Endothelial cell of umbilical vein (primary cell): ENCODE data around the gene ARHGEF7. TPM values are rescaled to one million over a fixed set of nuclear protein-coding genes. Genes with fewer than 3 reads are reported as not detected.

Source experiments
- BruUV-seq: library from RNA; stranded (reverse); fragments of 400-500 nt; replicated peaks from 2 replicates; lab custom pipeline; 2021; lab: Mats Ljungman, UMichigan
- CTCF ChIA-PET: fragments of 300-600, 350-600 bp; sonication (Branson Sonifier 250); formaldehyde crosslinking; loops from one replicate; lab custom pipeline; 2021; ENCODE audit warnings: antibody characterized with exemption, inconsistent platforms; lab: Charles Lee
- POLR2A ChIA-PET: fragments of 300-600, 350-600 bp; sonication (Branson Sonifier 250); formaldehyde crosslinking; loops from one replicate; lab custom pipeline; 2021; ENCODE audit warnings: antibody characterized with exemption, inconsistent platforms; lab: Charles Lee
- DNase-seq: peaks from one replicate; pipeline ENCODE4 v3.0.0-alpha.2; 2011; ENCODE audit warnings: low read depth, low spot score
- FAIRE-seq: peaks from 2 replicates; lab custom pipeline; 2011; peaks lifted over from hg19 to GRCh38; lab: Jason Lieb, UNC
- H2AFZ ChIP-seq: 2 replicates; pipeline ENCODE4 v1.6.0; 2012; ENCODE audit warnings: low read depth, low read length, control low read depth, inconsistent platforms
- H3K27ac ChIP-seq: 2 replicates; pipeline ENCODE4 v1.5.1; 2011; ENCODE audit warnings: low read depth, mild to moderate bottlenecking, control low read depth, low read length, moderate library complexity; ENCODE audit not compliant: insufficient read depth
- H3K27me3 ChIP-seq, 2 experiments: 2 replicates each; pipeline versions ENCODE4 v1.6.0 to v1.6.1; 2011; ENCODE audit warnings: low read length in 2 of 2, mixed read lengths in 1 of 2; ENCODE audit not compliant: control insufficient read depth in 2 of 2, insufficient read depth in 2 of 2
- H3K36me3 ChIP-seq, 2 experiments: 2 replicates in 1 of 2; 3 replicates in 1 of 2; pipeline ENCODE4 v1.5.1; 2011; ENCODE audit warnings: low read length in 2 of 2, mild to moderate bottlenecking in 1 of 2, moderate library complexity in 1 of 2; ENCODE audit not compliant: control insufficient read depth in 2 of 2, insufficient read depth in 2 of 2; ENCODE audit errors: extremely low read depth in 1 of 2
- H3K4me1 ChIP-seq: 3 replicates; pipeline ENCODE4 v1.5.1; 2011; ENCODE audit warnings: mild to moderate bottlenecking, low read length; ENCODE audit not compliant: control insufficient read depth, insufficient read depth; ENCODE audit errors: extremely low read depth
- H3K4me2 ChIP-seq: 2 replicates; pipeline ENCODE4 v1.6.1; 2011; ENCODE audit warnings: low read length, control low read depth, mixed read lengths; ENCODE audit not compliant: insufficient read depth
- H3K4me3 ChIP-seq, 3 experiments: fragments of 200-600 bp in 1 of 3; sonication (generic), shearing (Covaris generic) in 1 of 3; replicated peaks in 1 of 3; 2 replicates each; pipeline ENCODE4 v1.5.1; 2011 to 2016; ENCODE audit warnings: control low read depth in 3 of 3, low read length in 3 of 3, mild to moderate bottlenecking in 2 of 3, inconsistent platforms in 1 of 3, low read depth in 1 of 3, moderate library complexity in 1 of 3; ENCODE audit not compliant: insufficient read depth in 1 of 3
- H3K79me2 ChIP-seq: 2 replicates; pipeline ENCODE4 v1.6.0; 2012; ENCODE audit warnings: low read length, inconsistent platforms; ENCODE audit not compliant: control insufficient read depth, insufficient read depth
- H3K9ac ChIP-seq: replicated peaks from 2 replicates; pipeline ENCODE3; 2011; ENCODE audit warnings: low read length, control low read depth; ENCODE audit not compliant: insufficient read depth; ENCODE audit errors: extremely low read depth
- H3K9me1 ChIP-seq: replicated peaks from 3 replicates; pipeline ENCODE4 v1.6.0; 2011; ENCODE audit warnings: mild to moderate bottlenecking, low read length; ENCODE audit not compliant: control insufficient read depth, insufficient read depth; ENCODE audit errors: extremely low read depth
- H3K9me3 ChIP-seq: replicated peaks from 2 replicates; pipeline ENCODE4 v1.5.1; 2012; ENCODE audit warnings: low read length, inconsistent platforms; ENCODE audit not compliant: control insufficient read depth, insufficient read depth
- H4K20me1 ChIP-seq: replicated peaks from 2 replicates; pipeline ENCODE3; 2011; ENCODE audit warnings: mild to moderate bottlenecking, low read length; ENCODE audit not compliant: control insufficient read depth, insufficient read depth; ENCODE audit errors: extremely low read depth
- EZH2 ChIP-seq: IDR thresholded peaks from 2 replicates; pipeline ENCODE4 v1.6.1; 2012; ENCODE audit warnings: borderline replicate concordance, low read depth, mild to moderate bottlenecking, moderate library complexity, low read length, inconsistent platforms; ENCODE audit not compliant: severe bottlenecking
- FOS ChIP-seq: IDR thresholded peaks from 2 replicates; pipeline ENCODE4 v1.6.1; 2011; ENCODE audit warnings: mild to moderate bottlenecking, low read length, moderate library complexity, borderline replicate concordance; ENCODE audit not compliant: insufficient read depth
- GATA2 ChIP-seq: IDR thresholded peaks from 2 replicates; pipeline ENCODE4 v1.7.0; 2011; ENCODE audit warnings: low read depth, mild to moderate bottlenecking, moderate library complexity, mixed read lengths, low read length; ENCODE audit not compliant: insufficient read length, insufficient read depth
- JUN ChIP-seq: IDR thresholded peaks from 2 replicates; pipeline ENCODE4 v1.6.1; 2011; ENCODE audit warnings: borderline replicate concordance, low read depth; ENCODE audit not compliant: insufficient read length, insufficient read depth
- MYC ChIP-seq: IDR thresholded peaks from one replicate; pipeline ENCODE4 v1.6.1; 2011; ENCODE audit warnings: mild to moderate bottlenecking, low read depth, low read length
- POLR2A ChIP-seq: IDR thresholded peaks from 2 replicates; pipeline ENCODE4 v1.6.1; 2012; ENCODE audit warnings: low read depth, mild to moderate bottlenecking, control low read depth, low read length
- POLR2AphosphoS5 ChIP-seq: IDR thresholded peaks from 2 replicates; pipeline ENCODE4 v1.6.1; 2012; ENCODE audit warnings: low read depth, mild to moderate bottlenecking, control low read depth, low read length, moderate library complexity; ENCODE audit not compliant: insufficient read depth
- dilution Hi-C: fragments of 300-500 bp; cut with MboI; formaldehyde crosslinking; loops from one replicate; pipeline ENCODE4 v1.15.0; 2019; ENCODE audit warnings: low sequenced_read_pairs; ENCODE audit not compliant: extremely low pct_ligation_motif_present
- intact Hi-C: fragments of 100-400 bp; cut with micrococcal nuclease; formaldehyde crosslinking; loops from one replicate; pipeline ENCODE4 v1.10.0; 2022
- polyA plus RNA-seq, 4 experiments: library from polyadenylated mRNA; depleted of rRNA in 3 of 4; stranded (reverse) in 3 of 4; unstranded in 1 of 4; fragments of >200 nt; gene quantifications; 2 replicates each; pipeline versions ENCODE4 v1.2.1 to v1.2.3, GENCODE V29; 2011 to 2012; ENCODE audit warnings: missing spikeins in 1 of 4
- total RNA-seq: library from RNA; stranded (reverse); gene quantifications from 2 replicates; pipeline ENCODE4 v1.2.3, GENCODE V29; 2021
- TF ChIP-seq, protein P1 (sequence below), 2 donors: IDR thresholded peaks; 1 replicate in 1 of 2; 2 replicates in 1 of 2; pipeline ENCODE4 v1.5.1; 2011; ENCODE audit warnings: low read length in 2 of 2, mild to moderate bottlenecking in 2 of 2, moderate library complexity in 2 of 2, control low read depth in 1 of 2, inconsistent platforms in 1 of 2, low read depth in 1 of 2; ENCODE audit not compliant: insufficient read depth in 1 of 2; ENCODE audit errors: extremely low read depth in 1 of 2
- TF ChIP-seq, protein P2 (sequence below): IDR thresholded peaks from 2 replicates; pipeline ENCODE4 v1.6.1; 2011; ENCODE audit not compliant: insufficient read depth, insufficient read length

Gene ARHGEF7
- total and polyA plus RNA-seq, 2 donors (not counting 3 experiments of a cell fraction or from before 2014, with no cell fraction given): 94.9 to 155 TPM

GRCh38 chr13:111139873-111140561 lies 24.9 kb downstream of the ARHGEF7 start:
- POLR2A ChIA-PET: no interaction called here

GRCh38 chr13:111140562-111141105 lies 25.5 kb downstream of the ARHGEF7 start:
- Histone ChIP-seq H3K9ac (no peak overlapping the region), H3K27me3 (peaks cover 24 to 28% of the 10 kb centered on the region in 2 experiments), H3K9me3 (no peaks in the 10 kb centered on the region), H4K20me1 (no peaks in the 10 kb centered on the region), H3K36me3 (no peaks in the 10 kb centered on the region), H3K4me2 (no peak overlapping the region), H3K4me1 (no peaks in the 10 kb centered on the region), H3K4me3 (no peak overlapping the region), H3K27ac (no peak overlapping the region), H3K9me1 (no peaks in the 10 kb centered on the region), H2AFZ (no peak overlapping the region), H3K79me2 (no peaks in the 10 kb centered on the region)
- dilution Hi-C loops: no loop called here
- no peak for TF ChIP-seq GATA2
- no peak for TF ChIP-seq EZH2
- TF ChIP-seq MYC: no peak
- TF ChIP-seq, protein P1, sequence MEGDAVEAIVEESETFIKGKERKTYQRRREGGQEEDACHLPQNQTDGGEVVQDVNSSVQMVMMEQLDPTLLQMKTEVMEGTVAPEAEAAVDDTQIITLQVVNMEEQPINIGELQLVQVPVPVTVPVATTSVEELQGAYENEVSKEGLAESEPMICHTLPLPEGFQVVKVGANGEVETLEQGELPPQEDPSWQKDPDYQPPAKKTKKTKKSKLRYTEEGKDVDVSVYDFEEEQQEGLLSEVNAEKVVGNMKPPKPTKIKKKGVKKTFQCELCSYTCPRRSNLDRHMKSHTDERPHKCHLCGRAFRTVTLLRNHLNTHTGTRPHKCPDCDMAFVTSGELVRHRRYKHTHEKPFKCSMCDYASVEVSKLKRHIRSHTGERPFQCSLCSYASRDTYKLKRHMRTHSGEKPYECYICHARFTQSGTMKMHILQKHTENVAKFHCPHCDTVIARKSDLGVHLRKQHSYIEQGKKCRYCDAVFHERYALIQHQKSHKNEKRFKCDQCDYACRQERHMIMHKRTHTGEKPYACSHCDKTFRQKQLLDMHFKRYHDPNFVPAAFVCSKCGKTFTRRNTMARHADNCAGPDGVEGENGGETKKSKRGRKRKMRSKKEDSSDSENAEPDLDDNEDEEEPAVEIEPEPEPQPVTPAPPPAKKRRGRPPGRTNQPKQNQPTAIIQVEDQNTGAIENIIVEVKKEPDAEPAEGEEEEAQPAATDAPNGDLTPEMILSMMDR (IDR thresholded peaks at IDR 0.05; ENCODE audit: extremely low read depth in 1 of 2, insufficient read depth in 1 of 2, low read depth in 1 of 2, low read length in 2 of 2): no peak
- no peak for TF ChIP-seq FOS
- TF ChIP-seq POLR2AphosphoS5: no peak
- no peak for TF ChIP-seq POLR2A
- no peak for TF ChIP-seq JUN
- TF ChIP-seq, protein P2, sequence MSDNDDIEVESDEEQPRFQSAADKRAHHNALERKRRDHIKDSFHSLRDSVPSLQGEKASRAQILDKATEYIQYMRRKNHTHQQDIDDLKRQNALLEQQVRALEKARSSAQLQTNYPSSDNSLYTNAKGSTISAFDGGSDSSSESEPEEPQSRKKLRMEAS: no peak
- FAIRE-seq (no peak), DNase-seq (no peak)
- BruUV-seq: no TSS peak
- ChIA-PET CTCF (interaction anchor here (0.8 kb wide), 1 partner anchor 76 kb away, joined by 3 read pairs; no protein-coding TSS in a partner anchor), POLR2A (no interaction called here)
- intact Hi-C loops: no loop called here

More at GRCh38 chr13:111139873-111140561, 24.9 kb downstream of the ARHGEF7 start:
- Histone ChIP-seq H3K9ac (no peak overlapping the region), H3K36me3 (no peaks in the 10 kb centered on the region), H3K4me3 (no peak overlapping the region), H3K79me2 (no peaks in the 10 kb centered on the region), H3K4me1 (no peaks in the 10 kb centered on the region), H3K27ac (no peak overlapping the region), H3K9me3 (no peaks in the 10 kb centered on the region), H4K20me1 (no peaks in the 10 kb centered on the region), H3K4me2 (no peak overlapping the region), H3K27me3 (peaks cover 19 to 22% of the 10 kb centered on the region in 2 experiments), H2AFZ (no peak overlapping the region), H3K9me1 (no peaks in the 10 kb centered on the region)
- CTCF ChIA-PET: interaction anchor here (0.8 kb wide), 1 partner anchor 77 kb away, joined by 3 read pairs; no protein-coding TSS in a partner anchor
- intact Hi-C loops: no loop called here
- BruUV-seq: no TSS peak
- DNase-seq (no peak), FAIRE-seq (no peak)
- dilution Hi-C loops: no loop called here
- no peak for TF ChIP-seq EZH2
- TF ChIP-seq, protein P2: no peak
